ENCODE results near the gene RCN2.

GRCh38 chr15:77001966-77002365 is 70.4 kb downstream of the RCN2 start:
- TF ChIP-seq EZH2 (IDR thresholded peaks at IDR 0.05; ENCODE audit: insufficient read depth, poor library complexity, severe bottlenecking) = no peak
- TF ChIP-seq EZH2phosphoT487 (IDR thresholded peaks at IDR 0.05; ENCODE audit: insufficient read depth, low read depth) = no peak
